Measurements from ENCODE around the gene CHKA.

Gene CHKA

GRCh38 chr11:68118706-68119448 is 2.3 kb downstream of the CHKA start:
- DNase-seq (ENCODE audit: low spot score), result peak; percentile 67
- in situ Hi-C loops (cut with MboI; ENCODE audit: low sequenced_read_pairs, unreplicated experiment), result no loop called here
- TF ChIP-seq CTCF (IDR thresholded peaks at IDR 0.05; ENCODE audit: borderline replicate concordance, control extremely low read depth, extremely low read depth, insufficient read depth, missing control alignments), result no peak

- no peak for DNase-seq (ENCODE audit: low spot score)
- in situ Hi-C loops (cut with MboI; ENCODE audit: low sequenced_read_pairs, unreplicated experiment), result no loop called here
- TF ChIP-seq CTCF (IDR thresholded peaks at IDR 0.05; ENCODE audit: borderline replicate concordance, control extremely low read depth, extremely low read depth, insufficient read depth, missing control alignments), result no peak
Measured at GRCh38 chr11:68117853-68118470, 3.2 kb downstream of the CHKA start.

GRCh38 chr11:68116974-68117373 is 4.2 kb downstream of the CHKA start:
- no peak for TF ChIP-seq CTCF (IDR thresholded peaks at IDR 0.05; ENCODE audit: borderline replicate concordance, control extremely low read depth, extremely low read depth, insufficient read depth, missing control alignments)
- in situ Hi-C loops (cut with MboI; ENCODE audit: low sequenced_read_pairs, unreplicated experiment), result no loop called here
- DNase-seq (ENCODE audit: low spot score), result no peak

- no peak for DNase-seq (ENCODE audit: low spot score)
- no peak for TF ChIP-seq CTCF (IDR thresholded peaks at IDR 0.05; ENCODE audit: borderline replicate concordance, control extremely low read depth, extremely low read depth, insufficient read depth, missing control alignments)
- in situ Hi-C loops (cut with MboI; ENCODE audit: low sequenced_read_pairs, unreplicated experiment), result no loop called here
Measured at GRCh38 chr11:68116126-68116525, 5.1 kb downstream of the CHKA start.

- in situ Hi-C loops (cut with MboI; ENCODE audit: low sequenced_read_pairs, unreplicated experiment), result no loop called here
- DNase-seq (ENCODE audit: low spot score), result no peak
- no peak for TF ChIP-seq CTCF (IDR thresholded peaks at IDR 0.05; ENCODE audit: borderline replicate concordance, control extremely low read depth, extremely low read depth, insufficient read depth, missing control alignments)
Measured at GRCh38 chr11:68115285-68115684, 5.9 kb downstream of the CHKA start.

- TF ChIP-seq CTCF (IDR thresholded peaks at IDR 0.05; ENCODE audit: borderline replicate concordance, control extremely low read depth, extremely low read depth, insufficient read depth, missing control alignments), result no peak
- no peak for DNase-seq (ENCODE audit: low spot score)
- in situ Hi-C loops (cut with MboI; ENCODE audit: low sequenced_read_pairs, unreplicated experiment), result no loop called here
Measured at GRCh38 chr11:68113986-68114385, 7.2 kb downstream of the CHKA start.
